MM.1S (cell line): Measurements from ENCODE around the gene DDN.

Source experiments
- EZH2phosphoT487 ChIP-seq: fragments of 300-600 bp; sonication (generic); IDR thresholded peaks from 2 replicates; pipeline ENCODE4 v1.6.1; 2018; ENCODE audit warnings: antibody characterized with exemption, low read length
- TF ChIP-seq, protein P1 (sequence below): fragments of 300-600 bp; sonication (generic); IDR thresholded peaks from 2 replicates; pipeline ENCODE4 v1.5.1; 2016; ENCODE audit warnings: antibody characterized with exemption, low read length, mixed read lengths

DNA sequence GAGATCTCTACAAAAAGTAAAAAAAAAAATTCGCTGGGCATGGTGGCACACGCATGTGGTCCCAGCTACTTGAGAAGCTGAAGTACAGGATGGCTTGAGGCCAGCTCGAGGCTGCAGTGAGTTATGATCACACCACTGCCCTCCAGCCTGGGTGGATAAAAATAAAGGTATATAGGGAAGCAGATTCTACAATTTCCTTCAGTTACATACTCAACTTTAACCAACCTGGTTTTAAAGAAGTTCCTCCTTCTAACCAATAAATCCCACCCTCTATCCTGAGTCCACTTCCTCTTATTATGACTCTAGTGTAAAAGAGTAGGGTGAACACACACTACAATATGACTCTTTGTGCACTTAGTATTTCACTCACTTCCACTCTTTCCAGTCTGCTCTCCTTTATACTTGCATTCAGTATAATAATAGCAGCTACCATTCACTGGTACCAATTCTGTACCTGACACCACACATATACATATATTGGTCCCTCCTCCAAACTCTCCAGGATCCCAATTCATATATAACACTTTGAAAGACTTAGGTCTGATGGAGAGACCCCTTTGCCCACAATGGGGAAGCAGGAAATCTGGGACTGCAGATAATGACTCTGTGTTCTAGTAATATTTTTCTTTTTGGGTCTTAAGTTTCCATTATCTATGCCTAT, 44.2 kb downstream of the DDN start:
- TF ChIP-seq, protein P1, sequence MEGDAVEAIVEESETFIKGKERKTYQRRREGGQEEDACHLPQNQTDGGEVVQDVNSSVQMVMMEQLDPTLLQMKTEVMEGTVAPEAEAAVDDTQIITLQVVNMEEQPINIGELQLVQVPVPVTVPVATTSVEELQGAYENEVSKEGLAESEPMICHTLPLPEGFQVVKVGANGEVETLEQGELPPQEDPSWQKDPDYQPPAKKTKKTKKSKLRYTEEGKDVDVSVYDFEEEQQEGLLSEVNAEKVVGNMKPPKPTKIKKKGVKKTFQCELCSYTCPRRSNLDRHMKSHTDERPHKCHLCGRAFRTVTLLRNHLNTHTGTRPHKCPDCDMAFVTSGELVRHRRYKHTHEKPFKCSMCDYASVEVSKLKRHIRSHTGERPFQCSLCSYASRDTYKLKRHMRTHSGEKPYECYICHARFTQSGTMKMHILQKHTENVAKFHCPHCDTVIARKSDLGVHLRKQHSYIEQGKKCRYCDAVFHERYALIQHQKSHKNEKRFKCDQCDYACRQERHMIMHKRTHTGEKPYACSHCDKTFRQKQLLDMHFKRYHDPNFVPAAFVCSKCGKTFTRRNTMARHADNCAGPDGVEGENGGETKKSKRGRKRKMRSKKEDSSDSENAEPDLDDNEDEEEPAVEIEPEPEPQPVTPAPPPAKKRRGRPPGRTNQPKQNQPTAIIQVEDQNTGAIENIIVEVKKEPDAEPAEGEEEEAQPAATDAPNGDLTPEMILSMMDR, result no peak
- no peak for TF ChIP-seq EZH2phosphoT487
